Measurements from ENCODE around the gene WDFY3. TPM values are rescaled to one million over a fixed set of nuclear protein-coding genes. Genes with fewer than 3 reads are reported as not detected.

The WDFY3 gene
- total and polyA plus RNA-seq, 2 donors (not counting 1 experiment from before 2014, with no cell fraction given), result 0.05 to 0.36 TPM

DNA sequence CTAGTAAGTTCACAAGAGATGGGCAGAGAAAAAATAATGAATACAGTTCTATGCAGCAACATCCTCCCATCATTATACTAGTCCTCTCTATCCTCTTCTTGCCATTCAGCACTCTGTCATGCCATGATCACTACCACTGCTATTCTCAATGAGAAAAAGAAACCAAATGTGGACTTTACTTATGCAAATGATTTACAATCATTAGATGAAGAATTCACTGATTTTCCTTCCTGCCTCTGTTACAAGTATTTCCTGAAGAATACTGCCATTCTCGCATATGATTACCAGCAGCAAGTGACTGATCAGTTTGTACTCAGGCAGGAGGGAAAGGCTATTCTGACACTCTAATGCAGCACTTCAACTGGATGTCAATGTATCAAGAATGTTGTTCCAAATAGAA lies 50.3 kb downstream of the WDFY3 start:
- Histone ChIP-seq H3K4me1 (ENCODE audit: control insufficient read depth in 2 of 2, insufficient read depth in 2 of 2, low read length in 2 of 2) (no peaks in the 10 kb centered on the region), H3K4me2 (replicated peaks; ENCODE audit: low read depth, low read length, poor library complexity, severe bottlenecking) (no peak overlapping the region), H3K9me3 (ENCODE audit: control extremely low read depth in 1 of 3, control insufficient read depth in 2 of 3, insufficient read depth in 1 of 3, low read length in 2 of 3) (no peaks in the 10 kb centered on the region), H3K4me3 (ENCODE audit: control extremely low read depth in 1 of 5, extremely low read depth in 1 of 5, insufficient read depth in 1 of 5, low read depth in 2 of 5, low read length in 4 of 5) (no peak overlapping the region), H3K79me2 (ENCODE audit: control insufficient read depth, insufficient read depth, low read length) (no peaks in the 10 kb centered on the region), H4K20me1 (ENCODE audit: control insufficient read depth, insufficient read depth, low read length, poor library complexity, severe bottlenecking) (no peaks in the 10 kb centered on the region), H3K36me3 (replicated peaks in 1 of 2; ENCODE audit: control extremely low read depth in 1 of 2, control insufficient read depth in 1 of 2, extremely low read depth in 1 of 2, insufficient read depth in 2 of 2, low read length in 1 of 2) (no peaks in the 10 kb centered on the region), H2AFZ (ENCODE audit: insufficient read depth, low read depth, low read length, poor library complexity, severe bottlenecking) (no peak overlapping the region), H3K27ac (ENCODE audit: low read length in 2 of 2) (no peak overlapping the region), H3K27me3 (replicated peaks in 1 of 4; ENCODE audit: control extremely low read depth in 1 of 4, control insufficient read depth in 3 of 4, insufficient read depth in 4 of 4, low read length in 3 of 4) (no peaks in the 10 kb centered on the region), H3K9ac (ENCODE audit: low read length) (no peak overlapping the region)
- no peak overlapping the region for H3K27ac Mint-ChIP-seq
- H3K4me1 Mint-ChIP-seq, result no peaks in the 10 kb centered on the region
- TF ChIP-seq CTCF (IDR thresholded peaks at IDR 0.05) (no peak), EZH2 (IDR thresholded peaks at IDR 0.05; ENCODE audit: borderline replicate concordance, insufficient read depth, low read depth, low read length, poor library complexity, severe bottlenecking) (no peak)
- 71% methylated on average over 1 of the region's 1 CpG for WGBS (ENCODE audit: insufficient coverage)
- H3K4me3 Mint-ChIP-seq, result no peak overlapping the region
- peaks cover 3% of the 10 kb centered on the region for H3K27me3 Mint-ChIP-seq
- ChIA-PET POLR2A (no interaction called here), CTCF (no interaction called here)
- ATAC-seq (ENCODE audit: low read depth) (no peak), DNase-seq (no peak)
- intact Hi-C loops (cut with micrococcal nuclease), result no loop called here
- no peaks in the 10 kb centered on the region for H3K9me3 Mint-ChIP-seq (ENCODE audit: insufficient read depth)

- peaks cover 3% of the 10 kb centered on the region for H3K27me3 Mint-ChIP-seq
These were observed 51.1 kb downstream of the WDFY3 start for GRCh38 chr4:84915396-84915780.

More at GRCh38 chr4:84915396-84915780, 51.1 kb downstream of the WDFY3 start:
- CTCF ChIA-PET, result no interaction called here
- no peaks in the 10 kb centered on the region for H3K36me3 ChIP-seq (replicated peaks in 1 of 2; ENCODE audit: control extremely low read depth in 1 of 2, control insufficient read depth in 1 of 2, extremely low read depth in 1 of 2, insufficient read depth in 2 of 2, low read length in 1 of 2)
- no peaks in the 10 kb centered on the region for H3K4me1 ChIP-seq (ENCODE audit: control insufficient read depth in 2 of 2, insufficient read depth in 2 of 2, low read length in 2 of 2)
- Mint-ChIP-seq H3K9me3 (ENCODE audit: insufficient read depth) (no peaks in the 10 kb centered on the region), H3K27ac (no peak overlapping the region), H3K4me1 (no peaks in the 10 kb centered on the region), H3K4me3 (no peak overlapping the region)
- ATAC-seq (ENCODE audit: low read depth) (no peak), DNase-seq (no peak)
- H3K4me3 ChIP-seq (ENCODE audit: control extremely low read depth in 1 of 5, extremely low read depth in 1 of 5, insufficient read depth in 1 of 5, low read depth in 2 of 5, low read length in 4 of 5), result no peak overlapping the region
- no peak overlapping the region for H3K4me2 ChIP-seq (replicated peaks; ENCODE audit: low read depth, low read length, poor library complexity, severe bottlenecking)
- H3K27me3 ChIP-seq (replicated peaks in 1 of 4; ENCODE audit: control extremely low read depth in 1 of 4, control insufficient read depth in 3 of 4, insufficient read depth in 4 of 4, low read length in 3 of 4), result no peaks in the 10 kb centered on the region
- no peak overlapping the region for H3K9ac ChIP-seq (ENCODE audit: low read length)
- intact Hi-C loops (cut with micrococcal nuclease), result no loop called here
- H3K9me3 ChIP-seq (ENCODE audit: control extremely low read depth in 1 of 3, control insufficient read depth in 2 of 3, insufficient read depth in 1 of 3, low read length in 2 of 3), result no peaks in the 10 kb centered on the region
- no peaks in the 10 kb centered on the region for H3K79me2 ChIP-seq (ENCODE audit: control insufficient read depth, insufficient read depth, low read length)
- H2AFZ ChIP-seq (ENCODE audit: insufficient read depth, low read depth, low read length, poor library complexity, severe bottlenecking), result no peak overlapping the region
- TF ChIP-seq EZH2 (IDR thresholded peaks at IDR 0.05; ENCODE audit: borderline replicate concordance, insufficient read depth, low read depth, low read length, poor library complexity, severe bottlenecking) (no peak), CTCF (IDR thresholded peaks at IDR 0.05) (no peak)
- H4K20me1 ChIP-seq (ENCODE audit: control insufficient read depth, insufficient read depth, low read length, poor library complexity, severe bottlenecking), result no peaks in the 10 kb centered on the region
- H3K27ac ChIP-seq (ENCODE audit: low read length in 2 of 2), result no peak overlapping the region
- POLR2A ChIA-PET, result no interaction called here

Data from B cell (primary cell).